Measurements from ENCODE around the gene STPG2. TPM values are rescaled to one million over a fixed set of nuclear protein-coding genes. Genes with fewer than 3 reads are reported as not detected.

Gene STPG2
- total and polyA plus RNA-seq, 4 donors = 0.05 to 0.67 (median 0.28) TPM; not detected in 1

GRCh38 chr4:98176531-98176930, 33.3 kb upstream of the STPG2 start:
- Histone ChIP-seq H3K27me3 (ENCODE audit: control insufficient read depth in 4 of 4, insufficient read depth in 4 of 4, low read length in 3 of 4) (no peaks in the 10 kb centered on the region), H3K27ac (ENCODE audit: low read depth in 1 of 2, low read length in 2 of 2) (no peak overlapping the region), H3K4me1 (ENCODE audit: control insufficient read depth in 4 of 4, insufficient read depth in 4 of 4, low read length in 3 of 4) (no peaks in the 10 kb centered on the region), H3K36me3 (ENCODE audit: control insufficient read depth in 4 of 4, insufficient read depth in 3 of 4, low read depth in 1 of 4, low read length in 3 of 4) (no peaks in the 10 kb centered on the region), H3K9me3 (ENCODE audit: control insufficient read depth in 4 of 4, low read length in 3 of 4) (no peaks in the 10 kb centered on the region), H3K4me3 (ENCODE audit: low read depth in 1 of 3, low read length in 3 of 3) (no peak overlapping the region), H3K9ac (ENCODE audit: low read depth in 1 of 2, low read length in 2 of 2) (no peak overlapping the region)
- no peak for TF ChIP-seq FOXA1 (IDR thresholded peaks at IDR 0.05)
- TF ChIP-seq ATF3 (IDR thresholded peaks at IDR 0.05) = no peak
- no peak for TF ChIP-seq ZBTB33 (IDR thresholded peaks at IDR 0.05)
- no peak for TF ChIP-seq HNF4G (IDR thresholded peaks at IDR 0.05)
- TF ChIP-seq, protein P1, sequence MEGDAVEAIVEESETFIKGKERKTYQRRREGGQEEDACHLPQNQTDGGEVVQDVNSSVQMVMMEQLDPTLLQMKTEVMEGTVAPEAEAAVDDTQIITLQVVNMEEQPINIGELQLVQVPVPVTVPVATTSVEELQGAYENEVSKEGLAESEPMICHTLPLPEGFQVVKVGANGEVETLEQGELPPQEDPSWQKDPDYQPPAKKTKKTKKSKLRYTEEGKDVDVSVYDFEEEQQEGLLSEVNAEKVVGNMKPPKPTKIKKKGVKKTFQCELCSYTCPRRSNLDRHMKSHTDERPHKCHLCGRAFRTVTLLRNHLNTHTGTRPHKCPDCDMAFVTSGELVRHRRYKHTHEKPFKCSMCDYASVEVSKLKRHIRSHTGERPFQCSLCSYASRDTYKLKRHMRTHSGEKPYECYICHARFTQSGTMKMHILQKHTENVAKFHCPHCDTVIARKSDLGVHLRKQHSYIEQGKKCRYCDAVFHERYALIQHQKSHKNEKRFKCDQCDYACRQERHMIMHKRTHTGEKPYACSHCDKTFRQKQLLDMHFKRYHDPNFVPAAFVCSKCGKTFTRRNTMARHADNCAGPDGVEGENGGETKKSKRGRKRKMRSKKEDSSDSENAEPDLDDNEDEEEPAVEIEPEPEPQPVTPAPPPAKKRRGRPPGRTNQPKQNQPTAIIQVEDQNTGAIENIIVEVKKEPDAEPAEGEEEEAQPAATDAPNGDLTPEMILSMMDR (IDR thresholded peaks at IDR 0.05; ENCODE audit: low read depth, low read length, missing input control) = no peak
- no peak for DNase-seq (ENCODE audit: low spot score)
- 88% methylated on average over 2 of the region's 2 CpGs for WGBS

GRCh38 chr4:98170035-98170434, 26.8 kb upstream of the STPG2 start:
- Histone ChIP-seq H3K27ac (ENCODE audit: low read depth in 1 of 2, low read length in 2 of 2) (no peak overlapping the region), H3K9me3 (ENCODE audit: control insufficient read depth in 4 of 4, low read length in 3 of 4) (no peaks in the 10 kb centered on the region), H3K4me1 (ENCODE audit: control insufficient read depth in 4 of 4, insufficient read depth in 4 of 4, low read length in 3 of 4) (peaks cover 0 to 12% (median 8%) of the 10 kb centered on the region in 4 donors), H3K9ac (ENCODE audit: low read depth in 1 of 2, low read length in 2 of 2) (no peak overlapping the region), H3K4me3 (ENCODE audit: low read depth in 1 of 3, low read length in 3 of 3) (no peak overlapping the region), H3K27me3 (ENCODE audit: control insufficient read depth in 4 of 4, insufficient read depth in 4 of 4, low read length in 3 of 4) (no peaks in the 10 kb centered on the region), H3K36me3 (ENCODE audit: control insufficient read depth in 4 of 4, insufficient read depth in 3 of 4, low read depth in 1 of 4, low read length in 3 of 4) (no peaks in the 10 kb centered on the region)
- WGBS = 39% methylated on average over 1 of the region's 1 CpG
- TF ChIP-seq TAF1 (conservative IDR thresholded peaks at IDR 0.05) = no peak
- TF ChIP-seq, protein P1 (IDR thresholded peaks at IDR 0.05; ENCODE audit: low read depth, low read length, missing input control) = no peak
- no peak for TF ChIP-seq RXRA (IDR thresholded peaks at IDR 0.05)
- TF ChIP-seq ZBTB33 (IDR thresholded peaks at IDR 0.05) = no peak
- no peak for TF ChIP-seq YY1 (IDR thresholded peaks at IDR 0.05)
- TF ChIP-seq MAX (IDR thresholded peaks at IDR 0.05) = no peak
- TF ChIP-seq FOXA1 (IDR thresholded peaks at IDR 0.05) = no peak
- no peak for TF ChIP-seq FOXA2 (IDR thresholded peaks at IDR 0.05)
- no peak for DNase-seq (ENCODE audit: low spot score)

All from liver (tissue), 9 donors.